22Rv1 (cell line): ENCODE data around the gene SKA2.

Experiments
- CTCF ChIP-seq: fragments of 450-650 bp; IDR thresholded peaks from 2 replicates; pipeline ENCODE4 v1.5.1; 2017; ENCODE audit warnings: mild to moderate bottlenecking
- ZFX ChIP-seq: fragments of 450-650 bp; IDR thresholded peaks from 2 replicates; pipeline ENCODE4 v1.6.1; 2017; ENCODE audit warnings: antibody characterized with exemption, borderline replicate concordance

DNA sequence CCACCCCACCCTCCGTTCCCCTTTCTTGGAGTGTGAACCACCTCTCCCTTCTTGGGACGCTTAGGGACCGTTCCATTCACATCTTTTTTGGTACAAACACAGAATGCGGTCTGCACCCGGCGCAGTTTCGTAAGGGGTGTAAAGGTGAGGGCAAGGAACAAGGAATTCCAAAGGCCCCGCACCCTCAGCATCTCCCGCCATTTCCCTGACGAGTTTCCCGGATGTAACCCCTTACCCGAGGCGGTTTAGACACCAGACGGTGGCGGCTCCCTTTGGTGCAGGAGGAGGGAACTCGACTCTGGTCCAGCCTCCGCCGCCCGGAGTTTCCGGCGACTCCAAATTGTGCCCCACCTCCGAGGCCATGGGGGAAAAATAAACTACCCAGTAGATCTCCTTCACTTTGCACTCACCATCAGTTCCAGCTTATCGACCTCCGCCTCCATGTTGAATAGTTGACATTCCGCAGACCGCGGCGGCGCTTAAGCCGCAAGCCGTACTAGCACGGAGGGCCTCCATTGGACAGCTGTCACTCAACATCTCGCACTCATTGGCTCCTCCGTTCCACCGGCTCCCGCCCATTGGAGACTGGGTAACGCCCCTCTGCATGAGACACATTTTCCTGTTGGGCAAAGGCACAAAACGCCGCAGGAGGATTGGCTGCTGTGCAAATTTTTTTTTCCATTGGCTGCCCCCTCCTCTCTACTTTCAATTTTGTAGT, at the start of gene SKA2:
- TF ChIP-seq CTCF = no peak
- no peak for TF ChIP-seq ZFX
